ENCODE data around the gene PCNT. TPM values are rescaled to one million over a fixed set of nuclear protein-coding genes. Genes with fewer than 3 reads are reported as not detected.

PCNT gene
- total RNA-seq, 1 donor from 2014 or later, result 39.9 TPM

- H3K36me3 ChIP-seq, result peaks cover 51 to 52% of the 10 kb centered on the region in 2 donors
- H3K27ac ChIP-seq, result no peak overlapping the region
- no peaks in the 10 kb centered on the region for H3K9me3 ChIP-seq
- TF ChIP-seq, protein P1, sequence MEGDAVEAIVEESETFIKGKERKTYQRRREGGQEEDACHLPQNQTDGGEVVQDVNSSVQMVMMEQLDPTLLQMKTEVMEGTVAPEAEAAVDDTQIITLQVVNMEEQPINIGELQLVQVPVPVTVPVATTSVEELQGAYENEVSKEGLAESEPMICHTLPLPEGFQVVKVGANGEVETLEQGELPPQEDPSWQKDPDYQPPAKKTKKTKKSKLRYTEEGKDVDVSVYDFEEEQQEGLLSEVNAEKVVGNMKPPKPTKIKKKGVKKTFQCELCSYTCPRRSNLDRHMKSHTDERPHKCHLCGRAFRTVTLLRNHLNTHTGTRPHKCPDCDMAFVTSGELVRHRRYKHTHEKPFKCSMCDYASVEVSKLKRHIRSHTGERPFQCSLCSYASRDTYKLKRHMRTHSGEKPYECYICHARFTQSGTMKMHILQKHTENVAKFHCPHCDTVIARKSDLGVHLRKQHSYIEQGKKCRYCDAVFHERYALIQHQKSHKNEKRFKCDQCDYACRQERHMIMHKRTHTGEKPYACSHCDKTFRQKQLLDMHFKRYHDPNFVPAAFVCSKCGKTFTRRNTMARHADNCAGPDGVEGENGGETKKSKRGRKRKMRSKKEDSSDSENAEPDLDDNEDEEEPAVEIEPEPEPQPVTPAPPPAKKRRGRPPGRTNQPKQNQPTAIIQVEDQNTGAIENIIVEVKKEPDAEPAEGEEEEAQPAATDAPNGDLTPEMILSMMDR (IDR thresholded peaks at IDR 0.05), result no peak
- H3K4me1 ChIP-seq, result no peaks in the 10 kb centered on the region
- intact Hi-C loops (cut with DNase I), result no loop called here
- DNase-seq (ENCODE audit: low spot score in 2 of 2), result no peak
- no peak overlapping the region for H3K4me3 ChIP-seq
- no peaks in the 10 kb centered on the region for H3K27me3 ChIP-seq
Observed at GRCh38 chr21:46345861-46346260, 21.9 kb downstream of the PCNT start.

GRCh38 chr21:46346296-46347202, 22.6 kb downstream of the PCNT start:
- Histone ChIP-seq H3K9me3 (no peaks in the 10 kb centered on the region), H3K4me1 (no peaks in the 10 kb centered on the region), H3K4me3 (no peak overlapping the region), H3K27me3 (no peaks in the 10 kb centered on the region), H3K27ac (no peak overlapping the region), H3K36me3 (peaks cover 58% of the 10 kb centered on the region in 2 donors)
- no peak for DNase-seq (ENCODE audit: low spot score in 2 of 2)
- TF ChIP-seq, protein P1 (IDR thresholded peaks at IDR 0.05), result no peak
- intact Hi-C loops (cut with DNase I), result no loop called here

DNA sequence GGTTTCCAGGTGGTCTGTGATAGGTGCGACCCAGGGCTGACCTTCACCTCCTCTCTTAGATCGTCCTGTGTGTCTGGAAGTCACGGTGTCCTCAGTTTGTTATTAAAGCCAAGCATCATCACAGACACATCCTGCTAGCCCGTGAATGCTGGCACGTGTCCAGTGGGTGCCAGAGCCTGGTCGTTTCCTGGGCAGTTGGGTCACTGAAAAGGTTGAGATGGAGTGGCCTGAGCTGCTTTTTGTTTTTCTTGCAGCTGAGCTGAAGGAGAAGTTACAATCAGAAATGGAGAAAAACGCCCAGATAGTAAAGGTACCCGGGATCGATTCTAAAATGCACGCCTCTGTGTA, 23.2 kb downstream of the PCNT start:
- intact Hi-C loops (cut with DNase I), result no loop called here
- DNase-seq (ENCODE audit: low spot score in 2 of 2), result no peak
- H3K27me3 ChIP-seq, result no peaks in the 10 kb centered on the region
- no peaks in the 10 kb centered on the region for H3K9me3 ChIP-seq
- TF ChIP-seq, protein P1 (IDR thresholded peaks at IDR 0.05), result no peak
- H3K27ac ChIP-seq, result no peak overlapping the region
- H3K4me1 ChIP-seq, result no peaks in the 10 kb centered on the region
- H3K36me3 ChIP-seq, result peaks cover 63 to 64% of the 10 kb centered on the region in 2 donors
- H3K4me3 ChIP-seq, result no peak overlapping the region

DNA sequence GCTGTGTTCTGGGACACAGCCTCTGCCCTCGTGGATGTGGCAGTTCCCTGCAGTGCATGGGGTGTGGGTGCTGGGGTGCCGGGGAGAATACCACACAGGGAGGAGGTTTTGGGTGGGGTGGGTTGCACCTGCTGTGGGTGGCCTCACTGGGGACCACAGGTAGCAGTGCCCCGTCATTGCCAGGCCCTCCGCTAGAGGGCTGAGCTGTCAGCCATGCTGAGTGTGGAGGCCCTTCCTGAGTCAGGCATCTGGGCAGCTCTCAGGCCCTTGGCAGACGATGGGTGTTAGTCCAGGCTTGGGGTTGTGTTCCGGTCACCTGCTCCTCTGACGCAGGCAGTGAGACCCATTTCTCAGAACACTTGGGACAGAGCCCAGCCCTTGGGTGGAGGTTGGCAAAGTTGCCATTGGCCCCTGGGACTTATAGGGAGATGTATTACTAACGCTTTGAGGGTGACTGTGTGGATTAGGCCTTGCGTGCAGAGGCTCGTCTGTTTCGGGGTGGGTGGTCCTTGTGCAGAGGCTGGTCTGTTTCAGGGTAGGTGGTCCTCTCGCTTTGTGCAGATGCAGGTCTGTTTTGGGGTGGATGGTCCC, 23.9 kb downstream of the PCNT start:
- Histone ChIP-seq H3K4me1 (no peaks in the 10 kb centered on the region), H3K4me3 (no peak overlapping the region), H3K27ac (peak overlapping the region in 1 of 2 donors; percentile 14), H3K27me3 (no peaks in the 10 kb centered on the region), H3K9me3 (no peaks in the 10 kb centered on the region), H3K36me3 (peaks cover 70 to 71% of the 10 kb centered on the region in 2 donors)
- intact Hi-C loops (cut with DNase I), result no loop called here
- peak; percentile 54 to 85 for DNase-seq (ENCODE audit: low spot score in 2 of 2)
- TF ChIP-seq, protein P1 (IDR thresholded peaks at IDR 0.05), result peak; percentile 21 to 47 (median 32)

DNA sequence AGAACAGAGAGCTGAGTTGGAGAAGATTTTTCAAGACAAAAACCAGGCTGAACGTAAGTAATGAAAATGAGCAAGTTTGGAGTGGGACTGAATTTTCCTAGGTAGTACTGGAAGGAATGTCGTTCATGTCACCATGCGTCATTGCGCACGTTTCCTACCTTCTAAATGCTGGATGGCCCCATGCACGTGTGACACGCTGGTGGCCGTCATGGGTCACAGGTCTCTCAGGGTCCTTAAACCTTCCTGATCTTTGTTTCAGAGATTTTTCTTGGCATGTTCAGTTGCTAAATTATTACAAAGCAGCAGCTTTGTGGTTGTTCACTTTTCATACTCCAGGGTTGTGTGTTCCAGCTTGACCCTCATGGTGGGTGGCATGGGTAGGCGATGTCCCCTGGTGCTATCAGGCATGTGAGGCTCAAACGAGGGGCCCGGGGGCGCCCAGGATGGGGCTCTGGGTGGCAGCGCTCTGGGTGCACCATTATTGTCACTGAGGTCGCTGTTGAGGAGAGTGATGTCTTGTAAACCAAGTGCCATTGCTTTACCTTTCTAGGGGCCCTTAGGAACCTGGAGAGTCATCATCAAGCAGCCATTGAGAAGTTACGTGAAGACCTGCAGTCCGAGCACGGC, 25.3 kb downstream of the PCNT start:
- intact Hi-C loops (cut with DNase I), result no loop called here
- H3K27me3 ChIP-seq, result no peaks in the 10 kb centered on the region
- no peak overlapping the region for H3K4me3 ChIP-seq
- H3K27ac ChIP-seq, result no peak overlapping the region
- peaks cover 84 to 85% of the 10 kb centered on the region in 2 donors for H3K36me3 ChIP-seq
- no peaks in the 10 kb centered on the region for H3K9me3 ChIP-seq
- DNase-seq (ENCODE audit: low spot score in 2 of 2), result no peak
- no peaks in the 10 kb centered on the region for H3K4me1 ChIP-seq
- TF ChIP-seq, protein P1 (IDR thresholded peaks at IDR 0.05), result no peak

Measured in ascending aorta (tissue), 2 donors.